K562 (cell line): ENCODE data around the gene GET3. TPM values are rescaled to one million over a fixed set of nuclear protein-coding genes. Genes with fewer than 3 reads are reported as not detected.

Source experiments
- BHLHE40 ChIP-seq: IDR thresholded peaks from 2 replicates; pipeline ENCODE4 v1.6.1; 2011; ENCODE audit warnings: low read length, improper control_type of control experiment
- CBX3 ChIP-seq, 2 experiments: IDR thresholded peaks; 1 replicate in 1 of 2; 2 replicates in 1 of 2; pipeline ENCODE4 v1.6.1; 2012; ENCODE audit warnings: inconsistent platforms in 2 of 2, low read length in 2 of 2, borderline replicate concordance in 1 of 2, control low read depth in 1 of 2
- CUX1 ChIP-seq: fragments of 200-800 bp; sonication (Bioruptor generic); IDR thresholded peaks from 2 replicates; pipeline ENCODE4 v1.6.1; 2016; ENCODE audit warnings: missing genetic modification characterization, missing compliant biosample characterization
- FOSL1 ChIP-seq: fragments of 200-800 bp; sonication (Bioruptor generic); conservative IDR thresholded peaks from 2 replicates; pipeline ENCODE4 v1.6.1; 2016; ENCODE audit warnings: missing genetic modification characterization, missing compliant biosample characterization
- FOXO4 ChIP-seq: fragments of 450-650 bp; formaldehyde crosslinking; IDR thresholded peaks from 2 replicates; pipeline ENCODE4 v1.4.0; 2020; ENCODE audit warnings: mild to moderate bottlenecking, moderate library complexity
- HDGF ChIP-seq: fragments of 450-650 bp; IDR thresholded peaks from 2 replicates; pipeline ENCODE4 v1.6.1; 2016
- JUN ChIP-seq, 2 experiments: sonication (generic) in 1 of 2; formaldehyde crosslinking in 1 of 2; IDR thresholded peaks; 2 replicates each; pipeline versions ENCODE4 v1.6.1 to v1.8.0; 2012 to 2022; ENCODE audit warnings: borderline replicate concordance in 2 of 2, mild to moderate bottlenecking in 2 of 2, improper control_type of control experiment in 1 of 2, low read depth in 1 of 2, low read length in 1 of 2, missing genetic modification reagents in 1 of 2
- MTA3 ChIP-seq: fragments of 450-650 bp; formaldehyde crosslinking; IDR thresholded peaks from 2 replicates; pipeline ENCODE4 v1.6.1; 2017; ENCODE audit warnings: mild to moderate bottlenecking, borderline replicate concordance
- NEUROD1 ChIP-seq: fragments of 150-350 bp; IDR thresholded peaks from 2 replicates; pipeline ENCODE4 v1.6.1; 2014; ENCODE audit warnings: borderline replicate concordance, low read length, low read depth; ENCODE audit not compliant: partially characterized antibody
- POLR2AphosphoS2 ChIP-seq: IDR thresholded peaks from 2 replicates; pipeline ENCODE4 v1.6.1; 2012; ENCODE audit warnings: low read length, improper control_type of control experiment
- RBM39 ChIP-seq: fragments of 200-400 bp; formaldehyde crosslinking; optimal IDR thresholded peaks from 2 replicates; pipeline ENCODE3; 2018; ENCODE audit warnings: low read depth, low read length
- SPI1 ChIP-seq: IDR thresholded peaks from 2 replicates; pipeline ENCODE4 v1.6.1; 2011; ENCODE audit warnings: low read depth, low read length, control low read depth, borderline replicate concordance
- TAF15 ChIP-seq: fragments of 200-400 bp; formaldehyde crosslinking; IDR thresholded peaks from 2 replicates; pipeline ENCODE4 v1.6.1; 2017; ENCODE audit warnings: mild to moderate bottlenecking, low read depth, low read length, moderate library complexity
- ZBTB8A ChIP-seq: fragments of 450-650 bp; IDR thresholded peaks from 2 replicates; pipeline ENCODE4 v1.6.1; 2018; ENCODE audit warnings: mild to moderate bottlenecking, moderate library complexity; ENCODE audit not compliant: partially characterized antibody
- ZFP30 ChIP-seq: fragments of 250-450 bp; sonication (Bioruptor Pico); IDR thresholded peaks from 2 replicates; pipeline ENCODE4 v1.8.0; 2022; ENCODE audit warnings: moderate library complexity, mild to moderate bottlenecking, inconsistent platforms, borderline replicate concordance
- ZNF398 ChIP-seq: fragments of 250-450 bp; sonication (Bioruptor Pico); IDR thresholded peaks from 2 replicates; pipeline ENCODE4 v1.8.0; 2021; ENCODE audit warnings: moderate library complexity, mild to moderate bottlenecking, inconsistent platforms
- ZNF511 ChIP-seq: sonication (generic); formaldehyde crosslinking; IDR thresholded peaks from 2 replicates; pipeline ENCODE4 v1.8.0; 2022; ENCODE audit warnings: mild to moderate bottlenecking, missing genetic modification reagents
- polyA plus RNA-seq, 8 experiments: library from polyadenylated mRNA; depleted of rRNA in 4 of 8; stranded (reverse) in 5 of 8; unstranded in 3 of 8; fragments of >200 nt; fragmentation: Nextera tagmentation in 2 of 8; fragmentation: Illumina TruSeq in 1 of 8; extraction: Ambion mirVana in 2 of 8; extraction: Trizol in 1 of 8; gene quantifications; 2 replicates each; pipeline versions ENCODE4 v1.2.1 to v1.2.3, GENCODE V29; 2011 to 2014; ENCODE audit warnings: inconsistent platforms in 1 of 8, missing spikeins in 1 of 8
- total RNA-seq, 7 experiments: library from RNA; depleted of rRNA in 6 of 7; stranded (reverse); fragments of >200 nt in 6 of 7; fragmentation: Illumina TruSeq in 2 of 7; extraction: Trizol in 2 of 7; gene quantifications; 2 replicates each; pipeline versions ENCODE4 v1.2.1 to v1.2.3, GENCODE V29; 2011 to 2021; ENCODE audit warnings: low replicate concordance in 1 of 7

The GET3 gene
- total and polyA plus RNA-seq, 9 of the 15 experiments (the other 6 are each of a cell fraction or from before 2014, with no cell fraction given), result 8.3 to 83.5 (median 51.8) TPM

GRCh38 chr19:12722566-12723380, 14.5 kb upstream of the GET3 start (continued):
- TF ChIP-seq CUX1 (CRISPR knock-in tag) (no peak; the same call in 1 of the 2 replicates), CBX3 (IDR thresholded peaks at IDR 0.05; ENCODE audit: borderline replicate concordance in 1 of 2, low read length in 2 of 2) (no peak), TAF15 (no peak), ZNF398 (no peak), JUN (IDR thresholded peaks at IDR 0.05; ENCODE audit: borderline replicate concordance, low read depth, low read length) (peak; percentile 48; the same call in 1 of the 2 replicates), JUN (CRISPR knock-in tag; IDR thresholded peaks at IDR 0.05; ENCODE audit: borderline replicate concordance) (no peak), ZNF511 (CRISPR knock-in tag) (no peak; the same call in 1 of the 2 replicates), MTA3 (peak; percentile 95), POLR2AphosphoS2 (no peak), BHLHE40 (peak; percentile 99), RBM39 (no peak), FOXO4 (no peak), SPI1 (no peak), NEUROD1 (peak; percentile 70), HDGF (no peak), ZFP30 (CRISPR knock-in tag) (no peak), ZBTB8A (no peak), FOSL1 (tag) (no peak; the same call in 1 of the 2 replicates)
